ENCODE data around the gene CMSS1.

CMSS1 gene

DNA sequence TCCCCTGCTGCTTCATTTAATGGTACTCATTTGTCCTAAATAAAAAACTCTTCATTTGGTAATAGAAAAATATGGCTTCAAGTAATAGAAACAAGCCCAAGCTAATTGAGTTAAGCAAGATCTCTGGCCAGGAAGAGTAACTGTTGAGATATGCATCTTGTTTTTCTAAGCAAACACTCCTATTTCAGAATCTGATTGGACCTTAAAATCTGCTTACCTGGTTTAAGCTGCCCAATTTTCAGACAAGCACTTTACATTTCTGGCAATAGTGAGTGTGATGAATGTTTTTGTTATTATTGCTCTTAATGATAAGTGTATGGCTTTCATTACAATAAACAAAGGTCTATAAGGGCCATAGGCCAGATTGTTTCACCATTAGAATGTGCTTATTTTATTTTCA, 86.2 kb downstream of the CMSS1 start:
- DNase-seq (ENCODE audit: low read depth), result no peak
- TF ChIP-seq, protein P1, sequence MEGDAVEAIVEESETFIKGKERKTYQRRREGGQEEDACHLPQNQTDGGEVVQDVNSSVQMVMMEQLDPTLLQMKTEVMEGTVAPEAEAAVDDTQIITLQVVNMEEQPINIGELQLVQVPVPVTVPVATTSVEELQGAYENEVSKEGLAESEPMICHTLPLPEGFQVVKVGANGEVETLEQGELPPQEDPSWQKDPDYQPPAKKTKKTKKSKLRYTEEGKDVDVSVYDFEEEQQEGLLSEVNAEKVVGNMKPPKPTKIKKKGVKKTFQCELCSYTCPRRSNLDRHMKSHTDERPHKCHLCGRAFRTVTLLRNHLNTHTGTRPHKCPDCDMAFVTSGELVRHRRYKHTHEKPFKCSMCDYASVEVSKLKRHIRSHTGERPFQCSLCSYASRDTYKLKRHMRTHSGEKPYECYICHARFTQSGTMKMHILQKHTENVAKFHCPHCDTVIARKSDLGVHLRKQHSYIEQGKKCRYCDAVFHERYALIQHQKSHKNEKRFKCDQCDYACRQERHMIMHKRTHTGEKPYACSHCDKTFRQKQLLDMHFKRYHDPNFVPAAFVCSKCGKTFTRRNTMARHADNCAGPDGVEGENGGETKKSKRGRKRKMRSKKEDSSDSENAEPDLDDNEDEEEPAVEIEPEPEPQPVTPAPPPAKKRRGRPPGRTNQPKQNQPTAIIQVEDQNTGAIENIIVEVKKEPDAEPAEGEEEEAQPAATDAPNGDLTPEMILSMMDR (IDR thresholded peaks at IDR 0.05; ENCODE audit: low read depth, low read length, missing control alignments), result no peak
- in situ Hi-C loops (cut with HindIII; ENCODE audit: low sequenced_read_pairs), result no loop called here
- no peak overlapping the region for H3K4me3 ChIP-seq (ENCODE audit: low read depth, low read length)

DNA sequence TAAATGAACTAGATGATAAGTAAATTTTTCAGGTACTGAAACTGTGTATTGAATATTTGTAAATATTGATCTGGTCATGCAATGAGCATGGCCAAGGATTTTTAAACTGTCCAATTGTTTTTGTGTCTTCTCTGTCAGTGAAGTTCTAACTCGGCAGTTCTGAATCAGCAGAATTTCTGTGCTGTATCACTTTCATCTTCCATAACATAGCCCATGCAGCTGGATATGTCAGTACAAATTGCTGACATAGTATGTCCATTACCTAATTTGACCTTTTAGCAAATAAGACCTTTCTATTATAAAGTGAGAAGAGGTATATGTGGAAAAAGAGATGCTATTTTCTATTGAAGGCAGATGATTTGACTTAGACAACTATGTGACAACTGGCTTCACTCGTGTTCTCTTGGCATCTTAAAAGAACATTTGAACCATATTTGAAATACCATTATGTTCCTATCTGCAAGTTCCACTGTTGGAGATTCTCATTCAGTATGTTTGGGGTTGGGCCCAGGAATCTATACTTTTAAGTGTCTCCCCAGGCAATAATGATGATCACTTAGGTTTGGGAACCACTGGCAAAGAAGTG, 90.4 kb downstream of the CMSS1 start:
- H3K4me3 ChIP-seq (ENCODE audit: low read depth, low read length), result no peak overlapping the region
- in situ Hi-C loops (cut with HindIII; ENCODE audit: low sequenced_read_pairs), result no loop called here
- TF ChIP-seq, protein P1 (IDR thresholded peaks at IDR 0.05; ENCODE audit: low read depth, low read length, missing control alignments), result no peak
- no peak for DNase-seq (ENCODE audit: low read depth)

DNA sequence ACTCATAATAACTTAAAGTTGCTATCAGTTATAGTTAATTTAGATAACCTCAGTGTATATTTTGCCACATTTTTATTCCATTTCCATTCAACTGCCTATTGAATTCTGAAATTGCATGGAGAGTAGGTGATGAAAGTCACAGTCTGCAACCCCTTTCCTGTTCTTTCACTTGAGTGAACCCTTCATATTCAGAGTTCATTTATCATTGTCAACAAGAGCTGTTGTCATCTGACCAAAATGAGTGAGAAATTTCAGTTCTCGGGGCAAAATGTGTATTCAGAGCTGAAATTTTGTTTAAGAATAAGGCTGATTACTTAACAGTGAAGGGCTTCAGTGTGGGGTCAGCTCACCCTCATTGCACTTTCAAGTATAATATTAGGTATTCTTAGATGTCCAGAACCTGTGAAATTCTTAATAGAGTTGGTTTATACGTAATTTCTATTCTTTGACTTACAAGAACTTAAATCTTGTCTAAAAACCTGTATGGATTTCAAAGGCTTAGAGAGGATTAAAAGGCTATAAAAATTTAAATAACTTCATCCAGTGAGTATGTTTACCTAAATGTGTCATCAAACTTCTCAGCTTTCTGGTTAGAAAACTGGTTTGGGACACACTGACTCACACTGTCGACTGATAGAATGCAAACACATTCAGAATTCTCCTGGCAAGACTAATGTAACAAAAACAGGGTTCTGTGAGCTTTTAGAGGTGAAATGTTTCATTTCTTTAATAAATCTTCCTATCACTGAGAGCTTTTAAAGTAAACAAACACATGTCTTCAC, 92.2 kb downstream of the CMSS1 start:
- no peak for DNase-seq (ENCODE audit: low read depth)
- TF ChIP-seq, protein P1 (IDR thresholded peaks at IDR 0.05; ENCODE audit: low read depth, low read length, missing control alignments), result no peak
- in situ Hi-C loops (cut with HindIII; ENCODE audit: low sequenced_read_pairs), result no loop called here

DNA sequence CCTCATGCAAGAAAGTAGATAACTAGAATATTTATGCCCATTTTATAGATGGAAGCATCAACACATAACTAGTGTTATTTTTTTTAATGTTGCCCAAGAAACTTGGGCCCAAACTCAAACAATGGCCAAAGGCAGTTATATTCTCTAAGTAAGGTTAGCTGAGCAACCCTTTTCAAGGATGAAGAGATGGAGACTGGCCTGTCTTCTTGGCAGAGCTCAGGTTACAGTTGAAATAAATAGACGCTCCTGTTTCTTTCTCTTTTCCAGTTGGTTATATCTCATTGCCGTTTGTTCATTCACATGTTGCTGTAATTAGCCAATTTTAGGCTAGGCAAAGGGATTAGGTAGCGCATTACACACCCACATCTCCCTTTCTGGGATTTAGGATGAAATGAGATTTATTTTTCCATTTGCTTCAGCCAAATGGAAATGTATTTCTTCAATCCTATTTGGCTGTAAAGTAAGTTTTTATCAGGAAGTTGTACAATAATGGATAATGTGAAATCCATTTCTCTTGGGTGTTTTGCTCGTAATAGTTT, 93.2 kb downstream of the CMSS1 start:
- TF ChIP-seq, protein P1 (IDR thresholded peaks at IDR 0.05; ENCODE audit: low read depth, low read length, missing control alignments), result no peak
- no peak overlapping the region for H3K4me3 ChIP-seq (ENCODE audit: low read depth, low read length)
- DNase-seq (ENCODE audit: low read depth), result no peak
- in situ Hi-C loops (cut with HindIII; ENCODE audit: low sequenced_read_pairs), result no loop called here

More for the DNA sequence above, 92.2 kb downstream of the CMSS1 start:
- H3K4me3 ChIP-seq (ENCODE audit: low read depth, low read length), result no peak overlapping the region

DNA sequence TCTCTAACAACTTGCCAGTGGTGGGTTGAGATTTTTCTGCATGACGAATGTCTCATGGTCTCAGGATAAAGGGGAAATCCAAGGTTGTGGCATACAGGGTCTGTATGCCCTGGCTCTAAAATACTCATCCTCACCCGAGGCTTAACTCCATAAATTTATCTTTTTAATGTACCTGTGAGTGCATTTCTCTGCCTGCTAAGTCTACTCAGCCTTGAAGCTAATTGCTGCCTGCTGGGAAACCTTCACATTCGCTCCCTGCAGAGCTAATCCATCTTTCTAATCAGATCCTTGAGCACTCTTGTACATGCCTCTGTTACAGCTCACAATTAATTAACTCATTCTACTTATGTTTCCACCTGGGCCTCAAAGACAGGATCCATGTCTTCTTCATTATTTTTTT, 93.8 kb downstream of the CMSS1 start:
- no peak overlapping the region for H3K4me3 ChIP-seq (ENCODE audit: low read depth, low read length)
- TF ChIP-seq, protein P1 (IDR thresholded peaks at IDR 0.05; ENCODE audit: low read depth, low read length, missing control alignments), result no peak
- no peak for DNase-seq (ENCODE audit: low read depth)
- in situ Hi-C loops (cut with HindIII; ENCODE audit: low sequenced_read_pairs), result no loop called here

DNA sequence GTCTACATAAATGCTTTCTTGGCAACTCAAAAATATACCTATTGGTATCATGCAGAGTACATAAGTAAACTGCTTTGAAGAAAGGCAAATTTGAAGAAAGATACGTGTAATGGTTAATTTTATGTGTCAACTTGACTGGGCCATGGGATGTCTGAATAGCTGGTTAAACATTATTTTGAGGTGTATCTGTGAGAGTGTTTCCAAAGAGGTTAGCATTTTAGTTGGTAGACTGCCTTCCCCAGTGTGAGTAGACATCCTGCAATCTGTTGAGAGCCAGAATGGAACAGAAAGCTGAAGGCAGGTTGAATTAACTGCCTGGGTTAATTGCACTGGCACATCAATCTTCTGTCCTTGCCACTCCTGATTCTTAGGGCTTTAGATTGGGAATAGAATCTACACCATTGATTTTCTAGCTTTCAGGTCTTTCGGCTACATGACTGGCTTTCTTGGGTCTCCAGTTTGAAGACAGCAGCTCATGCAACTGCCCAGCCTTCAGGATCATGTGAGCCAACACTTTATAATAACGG, 98.3 kb downstream of the CMSS1 start:
- H3K4me3 ChIP-seq (ENCODE audit: low read depth, low read length), result no peak overlapping the region
- in situ Hi-C loops (cut with HindIII; ENCODE audit: low sequenced_read_pairs), result no loop called here
- TF ChIP-seq, protein P1 (IDR thresholded peaks at IDR 0.05; ENCODE audit: low read depth, low read length, missing control alignments), result no peak
- no peak for DNase-seq (ENCODE audit: low read depth)
